GM18858 (cell line): Measurements from ENCODE around the gene SPTBN1.
"Not testable (repeated sequence)": the region's sequence is repeated elsewhere in the genome, so short reads cannot be mapped to it uniquely, and the experiment has no call there.

Experiments
- ATAC-seq: cut with Tn5 transposase; IDR thresholded peaks from one replicate; pipeline ENCODE4 v1.9.1; 2021; ENCODE audit not compliant: unreplicated experiment

SPTBN1 gene

DNA sequence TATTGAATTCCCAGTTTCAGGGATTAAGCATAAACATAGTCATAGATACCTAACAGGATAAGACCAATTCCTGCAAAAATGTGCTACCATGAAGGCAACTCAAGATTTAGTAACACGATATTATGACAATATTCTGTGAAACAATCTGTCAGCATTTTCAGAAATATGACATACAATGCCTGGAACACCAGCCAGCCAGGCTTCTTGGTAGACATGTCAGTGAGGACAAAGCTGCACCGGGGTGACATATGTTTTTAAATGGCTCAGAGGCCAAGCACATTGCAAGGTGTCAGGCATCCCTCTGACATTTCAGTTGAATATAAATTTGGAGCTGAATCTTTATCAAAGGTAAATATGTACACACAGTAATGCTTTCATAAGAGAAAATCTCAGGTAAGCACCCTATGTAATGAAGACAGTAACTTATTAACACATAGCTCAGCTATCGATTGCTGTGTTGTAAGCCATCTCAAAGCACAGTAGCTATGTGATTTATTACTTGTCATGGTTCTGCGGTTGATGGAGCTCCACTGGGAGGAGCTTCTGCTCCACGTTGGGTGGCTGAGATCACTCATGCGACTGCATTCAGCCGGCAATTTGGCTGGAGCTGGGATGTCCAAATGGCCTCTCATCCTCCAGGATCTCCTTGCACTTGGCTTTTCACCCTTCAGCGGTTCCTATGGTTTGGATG, 235.5 kb downstream of the SPTBN1 start:
- no peak for ATAC-seq

- no peak for ATAC-seq
Observed at GRCh38 chr2:54692556-54692955, 236.4 kb downstream of the SPTBN1 start.

DNA sequence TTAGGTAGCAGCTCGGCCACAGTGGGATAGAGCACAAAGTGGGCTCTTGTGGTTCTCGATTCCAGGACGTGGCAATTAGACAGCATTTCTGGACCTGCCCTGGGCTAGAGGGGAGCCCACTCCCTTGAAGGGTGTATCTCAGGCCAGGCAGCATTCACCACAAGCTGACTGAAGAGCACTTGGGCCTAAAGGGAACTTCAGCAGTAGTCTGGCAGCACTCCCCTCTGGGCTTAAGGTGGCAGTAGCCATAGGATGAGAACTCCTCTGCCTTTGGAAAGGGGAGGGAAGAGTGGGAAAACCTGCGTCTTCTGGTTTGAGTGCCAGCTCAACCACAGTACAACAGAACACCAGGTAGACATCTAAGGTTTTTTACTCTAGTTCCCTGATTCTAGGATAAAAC, 239.3 kb downstream of the SPTBN1 start:
- ATAC-seq = no peak

DNA sequence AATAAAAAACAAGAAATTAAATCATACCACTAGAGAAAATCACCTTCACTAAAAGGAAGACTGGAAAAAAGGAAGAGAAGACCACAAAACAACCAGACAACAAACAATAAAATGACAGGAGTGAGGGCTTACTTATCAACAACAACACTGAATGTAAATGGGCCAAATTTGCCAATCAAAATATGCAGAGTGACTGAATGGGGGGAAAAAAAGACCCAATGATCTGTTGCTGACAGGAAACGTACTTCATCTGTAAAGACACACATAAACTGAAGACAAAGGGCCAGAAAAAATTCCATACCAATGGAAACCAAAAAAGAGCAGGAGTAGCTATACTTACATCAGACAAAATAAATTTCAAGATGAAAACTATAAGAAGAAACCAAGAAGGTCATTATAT, 241.8 kb downstream of the SPTBN1 start:
- ATAC-seq = no peak

GRCh38 chr2:54698926-54699325, 242.8 kb downstream of the SPTBN1 start:
- ATAC-seq = not testable (repeated sequence)

DNA sequence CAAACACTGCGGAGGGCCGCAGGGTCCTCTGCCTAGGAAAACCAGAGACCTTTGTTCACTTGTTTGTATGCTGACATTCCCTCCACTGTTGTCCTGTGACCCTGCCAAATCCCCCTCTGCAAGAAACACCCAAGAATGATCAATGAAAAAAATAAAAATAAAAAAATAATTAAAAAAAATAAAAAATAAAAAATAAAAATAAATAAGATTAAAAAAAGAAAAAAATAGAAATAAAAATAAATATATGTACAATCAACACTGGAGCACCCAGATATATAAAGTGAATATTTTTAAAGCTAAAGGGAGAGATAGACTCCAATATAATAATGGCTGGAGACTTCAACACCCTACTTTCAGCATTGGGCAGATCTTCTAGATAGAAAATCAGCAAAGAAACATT, 243.5 kb downstream of the SPTBN1 start:
- no peak for ATAC-seq

- ATAC-seq = no peak
Observed at GRCh38 chr2:54701029-54701428, 244.9 kb downstream of the SPTBN1 start.

- ATAC-seq = no peak
Observed at GRCh38 chr2:54704238-54704637, 248.1 kb downstream of the SPTBN1 start.

- ATAC-seq = no peak
Observed at GRCh38 chr2:54704688-54705605, 248.8 kb downstream of the SPTBN1 start.

GRCh38 chr2:54706622-54707021, 250.5 kb downstream of the SPTBN1 start:
- no peak for ATAC-seq

DNA sequence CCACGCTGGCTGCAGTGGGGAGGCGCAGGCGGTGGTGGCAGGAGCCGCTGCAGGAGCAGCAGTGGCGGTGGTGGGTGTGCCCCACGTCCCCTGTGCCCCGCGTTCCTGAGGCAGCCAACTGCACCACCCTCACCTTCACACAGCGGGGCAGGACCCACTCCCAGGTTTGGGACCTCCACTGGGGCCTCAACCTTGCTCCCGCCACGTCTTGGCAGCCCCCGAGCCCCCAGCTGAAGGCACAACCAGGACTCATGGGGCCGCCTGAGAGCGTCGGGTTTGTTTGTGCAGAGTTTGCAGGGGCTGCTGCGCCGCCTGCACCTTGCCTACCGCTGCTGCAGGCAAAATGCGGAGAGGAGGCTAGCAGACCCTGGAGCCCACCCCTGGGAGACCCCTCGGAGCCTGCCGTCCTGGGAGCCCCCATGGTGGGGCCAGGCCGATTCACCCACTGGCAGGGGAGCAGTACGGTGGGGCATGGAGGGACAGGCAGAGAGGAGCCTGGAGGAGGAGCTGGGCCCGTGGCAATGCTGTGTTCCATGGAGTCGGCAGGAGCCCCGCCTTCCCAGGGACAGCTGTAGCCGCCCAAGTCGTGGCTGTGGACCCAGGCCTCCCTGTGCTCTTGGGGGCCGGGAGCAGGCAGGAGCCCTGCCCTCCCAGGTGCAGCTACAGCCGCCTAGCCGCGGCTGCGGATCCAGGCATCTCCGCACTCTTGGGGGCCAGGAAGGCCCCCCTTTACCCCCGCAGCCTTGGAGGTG, 252.6 kb downstream of the SPTBN1 start:
- no peak for ATAC-seq

- no peak for ATAC-seq
Observed at GRCh38 chr2:54709336-54709809, 253.2 kb downstream of the SPTBN1 start.

DNA sequence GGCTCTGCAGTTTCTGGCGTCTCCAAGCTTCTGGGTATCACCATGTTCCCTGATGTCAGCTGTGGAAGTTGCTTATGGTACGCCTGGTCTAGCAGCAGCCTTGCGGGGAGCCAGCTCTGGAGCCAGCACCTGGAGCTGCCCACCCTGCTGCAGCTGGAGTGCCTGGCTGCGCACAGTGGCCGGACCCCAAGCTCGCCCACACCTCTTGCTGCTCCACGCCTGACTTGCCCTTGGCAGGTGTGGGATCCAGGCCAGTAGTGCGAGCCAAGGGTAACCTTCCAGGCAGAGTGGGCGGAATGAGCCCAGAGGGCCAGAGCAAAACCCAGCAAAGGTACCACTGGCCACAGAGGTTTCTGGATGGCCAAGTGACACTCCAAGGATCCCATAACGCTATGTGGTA, 254.1 kb downstream of the SPTBN1 start:
- no peak for ATAC-seq

GRCh38 chr2:54712516-54712915, 256.4 kb downstream of the SPTBN1 start:
- ATAC-seq = no peak

DNA sequence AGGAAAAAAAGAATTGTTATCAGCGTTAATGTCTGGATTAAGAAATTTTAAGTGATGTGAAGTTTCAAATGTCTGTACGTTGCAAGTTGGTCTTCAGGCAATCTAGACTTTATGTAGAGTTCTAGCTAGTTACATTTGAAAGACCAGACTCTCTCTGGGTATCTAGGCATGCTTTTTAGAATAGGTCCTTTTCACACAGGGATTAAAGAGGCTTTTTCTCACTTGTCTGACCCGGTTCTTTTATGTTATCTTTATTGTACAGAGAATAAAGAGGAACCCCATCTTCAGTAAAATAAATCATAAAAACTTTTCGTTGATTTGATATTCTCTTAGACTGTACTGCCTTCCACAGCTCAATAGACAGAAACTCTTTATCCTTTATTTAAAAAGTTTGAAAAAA, 258.9 kb downstream of the SPTBN1 start:
- no peak for ATAC-seq

DNA sequence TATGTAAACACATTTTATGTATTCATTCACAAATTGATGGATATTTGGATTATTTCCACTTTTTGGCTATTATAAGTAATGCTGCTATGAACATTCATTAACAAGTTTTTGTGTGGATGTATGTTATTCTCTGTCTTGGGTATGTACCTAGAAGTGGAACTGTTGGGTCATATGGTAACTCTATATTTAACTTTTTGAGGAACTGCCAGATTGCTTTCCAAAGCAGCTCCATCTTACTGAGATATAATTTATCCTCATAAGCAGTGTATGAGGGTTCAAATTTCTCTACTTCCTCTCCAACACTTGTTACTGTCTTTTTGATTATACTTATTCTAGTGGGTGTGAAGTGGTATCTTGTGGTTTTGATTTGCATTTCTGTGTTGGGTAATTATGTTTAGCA, 260.2 kb downstream of the SPTBN1 start:
- no peak for ATAC-seq

DNA sequence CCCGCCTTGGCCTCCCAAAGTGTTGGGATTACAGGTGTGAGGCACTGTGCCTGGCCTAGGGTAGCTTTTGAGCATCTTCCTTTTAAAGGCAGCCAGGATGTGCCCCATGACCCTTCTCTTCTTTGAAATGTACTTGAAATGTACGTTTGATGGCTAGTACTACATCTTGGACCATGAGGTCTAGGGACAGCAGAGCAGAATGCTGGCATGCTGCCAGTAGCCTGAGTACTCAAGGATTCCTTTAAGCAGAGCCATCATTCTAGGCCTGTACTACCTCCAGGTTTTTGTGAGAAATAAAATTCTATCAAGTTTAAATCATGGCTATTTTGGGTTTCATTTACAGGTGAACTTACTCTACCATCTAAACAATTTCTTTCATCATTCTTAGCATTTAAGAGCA, 264.4 kb downstream of the SPTBN1 start:
- no peak for ATAC-seq
